Hematopoietic multipotent progenitor cell treated with erythropoietin and hydrocortisone succinate and interleukin-3 and kit ligand, for 15 days (in vitro differentiated cells): Measurements from ENCODE around the gene BIRC6.
A peak's percentile ranks its signal among the peaks of the same experiment; 100 is the strongest.
"Not testable (repeated sequence)": the region's sequence is repeated elsewhere in the genome, so short reads cannot be mapped to it uniquely, and the experiment has no call there.

ENCODE experiments used
- DNase-seq: peaks from one replicate; pipeline ENCODE4 v3.0.0-alpha.2; 2015; ENCODE audit warnings: low spot score

BIRC6 gene

GRCh38 chr2:32614084-32614483 is 257.3 kb downstream of the BIRC6 start:
- no peak for DNase-seq

GRCh38 chr2:32617599-32618189 is 260.9 kb downstream of the BIRC6 start:
- DNase-seq, result no peak

GRCh38 chr2:32622570-32623310 is 265.9 kb downstream of the BIRC6 start:
- no peak for DNase-seq

- DNase-seq, result no peak
Observed at GRCh38 chr2:32623311-32623706, 266.5 kb downstream of the BIRC6 start.

GRCh38 chr2:32624812-32625211 is 268.0 kb downstream of the BIRC6 start:
- no peak for DNase-seq

GRCh38 chr2:32626639-32627221 is 269.9 kb downstream of the BIRC6 start:
- DNase-seq, result no peak

GRCh38 chr2:32627441-32627813 is 270.6 kb downstream of the BIRC6 start:
- peak; percentile 8 for DNase-seq

- DNase-seq, result peak; percentile 95
Observed at GRCh38 chr2:32627814-32628579, 271.2 kb downstream of the BIRC6 start, which contains the start of gene TTC27. Gene TTC27, plus strand, starts transcription at chr2:32628050. Its CDS starts 243 bp downstream, at chr2:32628293.

- DNase-seq, result no peak
Observed at GRCh38 chr2:32632089-32632488, 275.3 kb downstream of the BIRC6 start.

- DNase-seq, result no peak
Observed at GRCh38 chr2:32633040-32633439, 276.2 kb downstream of the BIRC6 start.

GRCh38 chr2:32638548-32638947 is 281.7 kb downstream of the BIRC6 start:
- DNase-seq, result not testable (repeated sequence)

GRCh38 chr2:32641180-32641579 is 284.4 kb downstream of the BIRC6 start:
- no peak for DNase-seq

GRCh38 chr2:32647180-32647651 is 290.4 kb downstream of the BIRC6 start:
- no peak for DNase-seq

- DNase-seq, result no peak
Observed at GRCh38 chr2:32652555-32653209, 295.9 kb downstream of the BIRC6 start.

GRCh38 chr2:32656069-32656468 is 299.2 kb downstream of the BIRC6 start:
- DNase-seq, result no peak

- DNase-seq, result no peak
Observed at GRCh38 chr2:32663864-32664263, 307.0 kb downstream of the BIRC6 start.

- no peak for DNase-seq
Observed at GRCh38 chr2:32666704-32667103, 309.9 kb downstream of the BIRC6 start.

GRCh38 chr2:32668254-32668653 is 311.4 kb downstream of the BIRC6 start:
- DNase-seq, result no peak
